ENCODE results near the gene GTF2IRD1. TPM values are rescaled to one million over a fixed set of nuclear protein-coding genes. Genes with fewer than 3 reads are reported as not detected.

GTF2IRD1 gene
- total and polyA plus RNA-seq, 2 of the 4 experiments (the other 2 are of a cell fraction): 4.1 to 21.9 TPM

GRCh38 chr7:74507538-74508319 lies 54.0 kb downstream of the GTF2IRD1 start:
- Histone ChIP-seq H3K4me2 (ENCODE audit: low read depth, low read length) (no peak overlapping the region), H3K9me3 (ENCODE audit: control insufficient read depth, insufficient read depth, low read length) (no peaks in the 10 kb centered on the region), H2BK5ac (ENCODE audit: low read depth, low read length, poor library complexity, severe bottlenecking) (no peak overlapping the region), H3K14ac (replicated peaks; ENCODE audit: low read depth, low read length) (no peak overlapping the region), H3K4me3 (ENCODE audit: insufficient read depth, low read depth, low read length) (no peak overlapping the region), H2AFZ (replicated peaks; ENCODE audit: low read length, poor library complexity) (peak overlapping the region; percentile 51), H4K8ac (ENCODE audit: low read depth in 2 of 2, low read length in 2 of 2) (no peak overlapping the region), H4K91ac (ENCODE audit: insufficient read depth, low read depth, low read length) (no peak overlapping the region; the same call in 1 of the 2 replicates), H3K23ac (ENCODE audit: low read depth, low read length) (no peak overlapping the region), H3K4ac (ENCODE audit: low read depth, low read length) (no peak overlapping the region), H2AK9ac (replicated peaks; ENCODE audit: low read depth, low read length, poor library complexity) (no peak overlapping the region), H2BK20ac (ENCODE audit: low read depth, low read length) (no peak overlapping the region), H3K9me1 (ENCODE audit: insufficient read depth, low read length) (peaks cover 17% of the 10 kb centered on the region; the same call in 1 of the 2 replicates), H3K56ac (ENCODE audit: extremely low read depth, insufficient read depth, low read length) (no peak overlapping the region), H2AK5ac (ENCODE audit: low read depth, low read length) (0 out of 2 replicates have a peak overlapping the region, but pooled peaks have one; percentile 19), H2BK15ac (ENCODE audit: low read depth, low read length) (no peak overlapping the region), H3K9ac (ENCODE audit: low read depth, low read length) (no peak overlapping the region), H4K5ac (ENCODE audit: low read depth, low read length) (no peak overlapping the region), H3K18ac (ENCODE audit: low read depth, low read length) (no peak overlapping the region), H3K27me3 (ENCODE audit: control insufficient read depth, insufficient read depth, low read length) (no peaks in the 10 kb centered on the region), H4K20me1 (ENCODE audit: insufficient read depth, low read length) (peaks cover 38% of the 10 kb centered on the region), H3K79me1 (ENCODE audit: low read depth in 1 of 2, low read length in 2 of 2) (peaks cover 20 to 54% of the 10 kb centered on the region in 2 experiments), H2BK120ac (ENCODE audit: low read depth, low read length) (no peak overlapping the region), H3K4me1 (ENCODE audit: control insufficient read depth, insufficient read depth, low read length) (peaks cover 22% of the 10 kb centered on the region), H3K36me3 (ENCODE audit: control insufficient read depth, insufficient read depth, low read length) (peaks cover 15% of the 10 kb centered on the region), H3K27ac (ENCODE audit: insufficient read depth, low read length) (no peak overlapping the region)
- in situ Hi-C loops (cut with MboI; ENCODE audit: low sequenced_read_pairs) (no loop called here), dilution Hi-C loops (cut with HindIII; ENCODE audit: low sequenced_read_pairs, unreplicated experiment) (no loop called here), intact Hi-C loops (cut with micrococcal nuclease) (no loop called here)
- no TSS peak for BruUV-seq (replicated peaks)
- 99% methylated on average over 12 of the region's 21 CpGs; no CpG with 5 or more reads in 1 of the 2 experiments for WGBS, 2 experiments (ENCODE audit: extremely low coverage in 2 of 2, insufficient read length in 1 of 2)
- POLR2A ChIA-PET (ENCODE audit: unreplicated experiment): no interaction called here
- DNase-seq (no peak), ATAC-seq (ENCODE audit: low read depth) (no peak)
- TF ChIP-seq MXI1 (IDR thresholded peaks at IDR 0.05; ENCODE audit: borderline replicate concordance, low read depth, low read length) (no peak), MAZ (IDR thresholded peaks at IDR 0.05; ENCODE audit: borderline replicate concordance, low read depth, low read length) (no peak), CHD1 (IDR thresholded peaks at IDR 0.05; ENCODE audit: low read depth, low read length) (no peak), MAFK (IDR thresholded peaks at IDR 0.05; ENCODE audit: low read depth, low read length) (no peak), CEBPB (IDR thresholded peaks at IDR 0.05; ENCODE audit: low read depth, low read length) (no peak), FOS (IDR thresholded peaks at IDR 0.05; ENCODE audit: low read depth, low read length) (no peak), USF2 (IDR thresholded peaks at IDR 0.05; ENCODE audit: low read depth, low read length) (no peak), RAD21 (IDR thresholded peaks at IDR 0.05; ENCODE audit: low read length) (no peak), CTCF (conservative IDR thresholded peaks at IDR 0.05; ENCODE audit: low read depth, low read length) (no peak), BHLHE40 (IDR thresholded peaks at IDR 0.05; ENCODE audit: low read depth, low read length) (no peak), RFX5 (IDR thresholded peaks at IDR 0.05; ENCODE audit: low read depth, low read length) (no peak), POLR2A (IDR thresholded peaks at IDR 0.05; ENCODE audit: low read depth, low read length) (no peak), RCOR1 (IDR thresholded peaks at IDR 0.05; ENCODE audit: insufficient replicate concordance, low read length) (no peak), NFE2L2 (IDR thresholded peaks at IDR 0.05; ENCODE audit: low read depth, low read length) (no peak)
- TF ChIP-seq, protein P1, sequence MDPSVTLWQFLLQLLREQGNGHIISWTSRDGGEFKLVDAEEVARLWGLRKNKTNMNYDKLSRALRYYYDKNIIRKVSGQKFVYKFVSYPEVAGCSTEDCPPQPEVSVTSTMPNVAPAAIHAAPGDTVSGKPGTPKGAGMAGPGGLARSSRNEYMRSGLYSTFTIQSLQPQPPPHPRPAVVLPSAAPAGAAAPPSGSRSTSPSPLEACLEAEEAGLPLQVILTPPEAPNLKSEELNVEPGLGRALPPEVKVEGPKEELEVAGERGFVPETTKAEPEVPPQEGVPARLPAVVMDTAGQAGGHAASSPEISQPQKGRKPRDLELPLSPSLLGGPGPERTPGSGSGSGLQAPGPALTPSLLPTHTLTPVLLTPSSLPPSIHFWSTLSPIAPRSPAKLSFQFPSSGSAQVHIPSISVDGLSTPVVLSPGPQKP (IDR thresholded peaks at IDR 0.05; ENCODE audit: borderline replicate concordance, low read depth, low read length): no peak
- CTCF ChIA-PET: no interaction called here

All from IMR-90 (cell line).